ENCODE results near the gene PLAGL1.
"Not testable (repeated sequence)": the region's sequence is repeated elsewhere in the genome, so short reads cannot be mapped to it uniquely, and the experiment has no call there.

PLAGL1 gene

GRCh38 chr6:144009628-144010027 lies 1.6 kb upstream of the PLAGL1 start:
- not testable (repeated sequence) for DNase-seq (ENCODE audit: low read depth, low spot score)

GRCh38 chr6:144008846-144009245 lies 787 bp upstream of the PLAGL1 start:
- DNase-seq (ENCODE audit: low read depth, low spot score) = no peak

GRCh38 chr6:144007478-144008119 lies 460 bp downstream of the PLAGL1 start:
- DNase-seq (ENCODE audit: low read depth, low spot score) = no peak

GRCh38 chr6:144006736-144007477 lies 1.2 kb downstream of the PLAGL1 start:
- peak; percentile 63 for DNase-seq (ENCODE audit: low read depth, low spot score)

GRCh38 chr6:143999406-143999805 lies 8.7 kb downstream of the PLAGL1 start:
- peak; percentile 71 for DNase-seq (ENCODE audit: low read depth, low spot score)

GRCh38 chr6:143998686-143999085 lies 9.4 kb downstream of the PLAGL1 start:
- no peak for DNase-seq (ENCODE audit: low read depth, low spot score)

GRCh38 chr6:143993965-143994646 lies 14.0 kb downstream of the PLAGL1 start:
- DNase-seq (ENCODE audit: low read depth, low spot score) = no peak

GRCh38 chr6:143992285-143992684 lies 15.8 kb downstream of the PLAGL1 start:
- no peak for DNase-seq (ENCODE audit: low read depth, low spot score)

- DNase-seq (ENCODE audit: low read depth, low spot score) = no peak
These were observed 21.5 kb downstream of the PLAGL1 start for GRCh38 chr6:143986463-143987065.

GRCh38 chr6:143984666-143985065 lies 23.4 kb downstream of the PLAGL1 start:
- DNase-seq (ENCODE audit: low read depth, low spot score) = no peak

GRCh38 chr6:143982968-143983367 lies 25.1 kb downstream of the PLAGL1 start:
- no peak for DNase-seq (ENCODE audit: low read depth, low spot score)

- DNase-seq (ENCODE audit: low read depth, low spot score) = no peak
These were observed 27.1 kb downstream of the PLAGL1 start for GRCh38 chr6:143980921-143981320.

- DNase-seq (ENCODE audit: low read depth, low spot score) = no peak
These were observed 31.2 kb downstream of the PLAGL1 start for GRCh38 chr6:143976806-143977349.

- no peak for DNase-seq (ENCODE audit: low read depth, low spot score)
These were observed 34.0 kb downstream of the PLAGL1 start for GRCh38 chr6:143974089-143974488.

GRCh38 chr6:143973097-143973966 lies 34.7 kb downstream of the PLAGL1 start:
- peak; percentile 47 for DNase-seq (ENCODE audit: low read depth, low spot score)

GRCh38 chr6:143971482-143972205 lies 36.4 kb downstream of the PLAGL1 start:
- peak; percentile 39 for DNase-seq (ENCODE audit: low read depth, low spot score)

- no peak for DNase-seq (ENCODE audit: low read depth, low spot score)
These were observed 37.4 kb downstream of the PLAGL1 start for GRCh38 chr6:143970456-143971218.

GRCh38 chr6:143969077-143969476 lies 39.0 kb downstream of the PLAGL1 start:
- DNase-seq (ENCODE audit: low read depth, low spot score) = no peak

GRCh38 chr6:143967706-143968376 lies 40.2 kb downstream of the PLAGL1 start:
- DNase-seq (ENCODE audit: low read depth, low spot score) = no peak

Data from astrocyte of the hippocampus (primary cell).